Activated CD8-positive, alpha-beta T cell treated with anti-CD3 and anti-CD28 coated beads for 36 hours (primary cell): ENCODE data around the gene ZNF48. TPM values are rescaled to one million over a fixed set of nuclear protein-coding genes. Genes with fewer than 3 reads are reported as not detected.

Experiments used
- ATAC-seq: fragments of 200-7000 bp; cut with Tn5 transposase; one replicate; pipeline ENCODE4 v1.10.0; 2021; ENCODE audit warnings: mild to moderate bottlenecking, moderate library complexity
- CTCF ChIA-PET: fragments of 350-600 bp; sonication (Branson Sonifier 250); formaldehyde crosslinking; loops from one replicate; lab custom pipeline; 2021; ENCODE audit warnings: antibody characterized with exemption; lab: Charles Lee
- POLR2A ChIA-PET: fragments of 350-600 bp; sonication (Branson Sonifier 250); formaldehyde crosslinking; loops from one replicate; lab custom pipeline; 2021; ENCODE audit warnings: antibody characterized with exemption; lab: Charles Lee
- DNase-seq: peaks from one replicate; pipeline ENCODE4 v3.0.0-alpha.2; 2020
- H3K27ac Mint-ChIP-seq: one replicate; pipeline ENCODE4 v1.8.0; 2021; ENCODE audit warnings: mild to moderate bottlenecking, mixed read lengths
- H3K27me3 Mint-ChIP-seq: one replicate; pipeline ENCODE4 v1.8.0; 2021; ENCODE audit warnings: mixed read lengths
- H3K36me3 Mint-ChIP-seq: one replicate; pipeline ENCODE4 v1.8.0; 2021; ENCODE audit warnings: low read depth, mixed read lengths
- H3K4me1 Mint-ChIP-seq: one replicate; pipeline ENCODE4 v1.8.0; 2021; ENCODE audit warnings: low read depth, mixed read lengths
- H3K4me3 Mint-ChIP-seq: one replicate; pipeline ENCODE4 v1.8.0; 2021; ENCODE audit warnings: mild to moderate bottlenecking, moderate library complexity, mixed read lengths
- H3K9me3 Mint-ChIP-seq: one replicate; pipeline ENCODE4 v1.8.0; 2021; ENCODE audit warnings: mixed read lengths
- CTCF ChIP-seq: fragments of 200-600 bp; IDR thresholded peaks from one replicate; pipeline ENCODE4 v1.8.0; 2022; ENCODE audit warnings: antibody characterized with exemption, mild to moderate bottlenecking
- intact Hi-C: fragments of 100-400 bp; cut with micrococcal nuclease; formaldehyde crosslinking; loops from one replicate; pipeline ENCODE4 v1.10.0; 2022
- total RNA-seq, 2 experiments: library from RNA; stranded (reverse); gene quantifications; one replicate each; pipeline ENCODE4 v1.2.3, GENCODE V29; 2021

The ZNF48 gene
- total RNA-seq, 2 experiments from 2014 or later, result 10.4 to 10.9 TPM

GRCh38 chr16:30429678-30430427 is 34.6 kb downstream of the ZNF48 start, which contains the start of gene DCTPP1:
Gene DCTPP1 (minus strand): TSS chr16:30430030. CDS start chr16:30429980, 50 bp downstream.
- ChIA-PET CTCF (interaction anchor here (0.6 to 5.5 kb wide), 57 partner anchors 9 to 229 kb away, joined by 3 to 84 read pairs (median 5); partner anchors contain the start of genes FBRS, ITGAL, SEPHS2 and SEPTIN1), POLR2A (interaction anchor here (0.6 to 2.5 kb wide), 28 partner anchors 9 to 267 kb away, joined by 3 to 21 read pairs (median 4); partner anchors contain the start of genes ITGAL, PRR14, SEPHS2 and ZNF688)
- peak; percentile 69 for TF ChIP-seq CTCF
- ATAC-seq (peak; percentile 97), DNase-seq (peak; percentile 98)
- H3K9me3 Mint-ChIP-seq, result no peaks in the 10 kb centered on the region
- intact Hi-C loops, result no loop called here
- no peak within 1 kb of the TSS for H3K4me3 Mint-ChIP-seq
- H3K27ac Mint-ChIP-seq, result no peak within 1 kb of the TSS
- peaks cover 34% of the 10 kb centered on the region for H3K4me1 Mint-ChIP-seq
- peaks cover 31% of the 10 kb centered on the region for H3K36me3 Mint-ChIP-seq
- no peaks in the 10 kb centered on the region for H3K27me3 Mint-ChIP-seq

DNA sequence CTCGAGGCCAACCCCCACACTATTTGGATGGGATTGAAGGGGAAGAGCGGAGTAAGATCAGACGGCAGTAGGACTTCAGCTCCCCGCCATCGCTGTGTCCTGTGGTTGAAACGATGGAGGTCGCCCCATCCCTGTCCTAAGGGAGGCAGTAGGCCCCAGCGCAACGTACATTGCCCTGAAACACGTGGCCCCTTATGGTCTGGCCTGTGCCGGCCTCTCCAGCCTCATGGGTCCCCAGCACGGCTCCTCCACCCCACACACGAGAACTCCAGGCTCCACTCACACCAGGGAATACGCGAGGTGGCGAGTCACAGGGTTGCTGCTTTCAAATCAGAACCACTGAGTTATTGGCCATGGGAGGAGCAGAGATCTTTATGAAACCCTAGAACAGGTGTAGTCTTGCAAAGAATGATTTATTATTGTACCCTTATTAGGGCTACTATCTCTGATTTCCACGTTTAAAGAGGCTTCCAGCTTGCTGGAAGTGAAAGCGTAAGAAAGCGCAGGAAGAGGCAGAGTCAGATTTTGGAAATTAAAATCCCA is 35.3 kb downstream of the ZNF48 start:
- DNase-seq (no peak), ATAC-seq (peak; percentile 11)
- Mint-ChIP-seq H3K9me3 (no peaks in the 10 kb centered on the region), H3K27me3 (no peaks in the 10 kb centered on the region), H3K36me3 (peaks cover 30% of the 10 kb centered on the region), H3K27ac (no peak overlapping the region), H3K4me3 (no peak overlapping the region), H3K4me1 (peaks cover 36% of the 10 kb centered on the region)
- peak; percentile 39 for TF ChIP-seq CTCF
- CTCF ChIA-PET, result interaction anchor here (0.8 to 5.5 kb wide), 37 partner anchors 9 to 228 kb away, joined by 3 to 84 read pairs (median 6); partner anchors contain the start of genes FBRS, ITGAL, SEPHS2 and SEPTIN1
- POLR2A ChIA-PET, result interaction anchor here (0.6 to 2.5 kb wide), 27 partner anchors 8 to 266 kb away, joined by 3 to 21 read pairs (median 4); partner anchors contain the start of genes ITGAL, PRR14, SEPHS2 and ZNF688
- intact Hi-C loops, result no loop called here

DNA sequence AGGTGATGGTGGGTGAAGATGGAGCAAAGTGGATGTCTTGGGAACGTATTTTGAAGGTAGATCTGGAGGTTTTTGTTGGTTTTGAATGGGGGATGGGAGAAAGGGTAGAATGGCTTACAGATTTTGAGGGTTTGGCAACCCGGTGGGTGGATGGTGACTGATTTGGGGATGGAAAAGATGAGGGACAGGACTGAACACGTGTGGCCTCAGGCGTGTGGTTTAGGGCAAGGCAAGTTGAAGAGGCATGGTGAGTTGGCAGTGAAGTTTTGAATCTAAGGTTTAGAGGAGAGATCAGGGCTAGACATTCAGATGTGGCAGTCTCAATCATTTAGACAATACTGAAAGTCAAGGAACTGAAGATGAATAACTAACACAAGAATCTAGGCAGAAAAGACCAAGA is 39.6 kb downstream of the ZNF48 start:
- H3K27me3 Mint-ChIP-seq, result no peaks in the 10 kb centered on the region
- no peak for TF ChIP-seq CTCF
- peaks cover 20% of the 10 kb centered on the region for H3K4me1 Mint-ChIP-seq
- POLR2A ChIA-PET, result interaction anchor here (0.6 to 2.8 kb wide), 2 partner anchors 10 to 11 kb away, joined by 3 to 9 read pairs; partner anchors contain the start of gene SEPHS2
- peak overlapping the region; percentile 73 for H3K27ac Mint-ChIP-seq
- ATAC-seq (peak; percentile 15), DNase-seq (peak; percentile 85)
- intact Hi-C loops, result loop anchor here (5.0 kb wide), 1 partner anchor 37 kb away; the partner anchor contains the start of gene ITGAL
- CTCF ChIA-PET, result interaction anchor here (1.1 to 5.5 kb wide), 5 partner anchors 15 to 181 kb away, joined by 4 to 84 read pairs (median 5); no protein-coding TSS in a partner anchor
- no peaks in the 10 kb centered on the region for H3K36me3 Mint-ChIP-seq
- no peaks in the 10 kb centered on the region for H3K9me3 Mint-ChIP-seq
- H3K4me3 Mint-ChIP-seq, result peak overlapping the region; percentile 14

GRCh38 chr16:30437511-30438046 is 42.4 kb downstream of the ZNF48 start:
- no peaks in the 10 kb centered on the region for H3K36me3 Mint-ChIP-seq
- ChIA-PET CTCF (interaction anchor here (1.0 to 1.9 kb wide), 2 partner anchors 12 to 42 kb away, joined by 3 to 9 read pairs; no protein-coding TSS in a partner anchor), POLR2A (interaction anchor here (0.6 to 2.8 kb wide), 8 partner anchors 7 to 373 kb away, joined by 3 to 9 read pairs (median 4); partner anchors contain the start of gene SEPHS2)
- no peaks in the 10 kb centered on the region for H3K27me3 Mint-ChIP-seq
- H3K4me1 Mint-ChIP-seq, result peaks cover 22% of the 10 kb centered on the region
- ATAC-seq (no peak), DNase-seq (no peak)
- no peak overlapping the region for H3K4me3 Mint-ChIP-seq
- no peaks in the 10 kb centered on the region for H3K9me3 Mint-ChIP-seq
- no peak for TF ChIP-seq CTCF
- intact Hi-C loops, result loop anchor here (5.0 kb wide), 1 partner anchor 35 kb away; the partner anchor contains the start of gene ITGAL
- H3K27ac Mint-ChIP-seq, result no peak overlapping the region
